Parathyroid adenoma (tissue), 2 donors: ENCODE results near the gene HRH2.

ENCODE experiments used
- H2AFZ ChIP-seq: fragments of 300-600 bp; sonication (generic); one replicate; pipeline ENCODE4 v1.7.0; 2017; ENCODE audit warnings: antibody characterized with exemption, mild to moderate bottlenecking
- H3K27ac ChIP-seq: fragments of 300-600 bp; sonication (generic); one replicate; pipeline ENCODE4 v1.7.0; 2017
- H3K27me3 ChIP-seq: fragments of 300-600 bp; sonication (generic); one replicate; pipeline ENCODE4 v1.7.0; 2017; ENCODE audit warnings: low read length; ENCODE audit not compliant: control insufficient read depth, insufficient read depth
- H3K36me3 ChIP-seq: fragments of 300-600 bp; sonication (generic); one replicate; pipeline ENCODE4 v1.7.0; 2017; ENCODE audit warnings: low read length; ENCODE audit not compliant: control insufficient read depth, insufficient read depth
- H3K4me1 ChIP-seq: fragments of 300-600 bp; sonication (generic); one replicate; pipeline ENCODE4 v1.7.0; 2017; ENCODE audit warnings: control low read depth
- H3K4me2 ChIP-seq: fragments of 300-600 bp; sonication (generic); one replicate; pipeline ENCODE4 v1.7.0; 2017; ENCODE audit warnings: low read length
- H3K4me3 ChIP-seq: fragments of 300-600 bp; sonication (generic); one replicate; pipeline ENCODE4 v1.7.0; 2017; ENCODE audit warnings: low read depth, low read length
- H3K79me2 ChIP-seq: fragments of 300-600 bp; sonication (generic); one replicate; pipeline ENCODE4 v1.7.0; 2017; ENCODE audit warnings: control low read depth
- H3K9ac ChIP-seq: fragments of 300-600 bp; sonication (generic); one replicate; pipeline ENCODE4 v1.7.0; 2017; ENCODE audit warnings: mild to moderate bottlenecking
- H3K9me3 ChIP-seq: fragments of 300-600 bp; sonication (generic); one replicate; pipeline ENCODE4 v1.7.0; 2017; ENCODE audit warnings: low read length; ENCODE audit not compliant: control insufficient read depth
- TF ChIP-seq, protein P1 (sequence below): fragments of 300-600 bp; sonication (generic); IDR thresholded peaks from one replicate; pipeline ENCODE4 v1.7.0; 2017; ENCODE audit warnings: antibody characterized with exemption, mild to moderate bottlenecking
- donor health status: primary hyperparathyroidism.

HRH2 gene

DNA sequence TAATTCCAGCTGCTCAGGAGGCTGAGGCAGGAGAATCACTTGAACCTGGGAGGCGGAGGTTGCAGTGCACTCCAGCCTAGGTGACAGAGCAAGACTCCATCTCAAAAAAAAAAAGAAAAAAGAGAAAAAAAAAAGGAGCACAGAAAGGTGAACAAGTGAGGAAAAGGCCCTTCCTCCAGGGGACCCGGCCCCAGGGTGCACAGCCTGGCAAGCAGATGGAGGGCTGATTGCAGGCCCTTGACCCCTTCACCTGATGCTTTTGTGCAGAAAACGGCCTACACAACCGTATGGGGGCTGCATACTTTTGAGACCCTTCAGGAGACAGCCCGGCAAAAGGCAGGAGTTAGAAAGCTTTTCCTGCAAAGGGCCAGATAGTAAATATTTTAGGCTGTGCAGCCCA, 33.9 kb downstream of the HRH2 start:
- no peak overlapping the region for H3K9ac ChIP-seq
- H3K9me3 ChIP-seq = no peaks in the 10 kb centered on the region
- H3K27ac ChIP-seq = no peak overlapping the region
- no peaks in the 10 kb centered on the region for H3K27me3 ChIP-seq
- H3K4me1 ChIP-seq = peaks cover 2% of the 10 kb centered on the region
- no peak overlapping the region for H3K4me2 ChIP-seq
- H2AFZ ChIP-seq = no peak overlapping the region
- no peaks in the 10 kb centered on the region for H3K36me3 ChIP-seq
- TF ChIP-seq, protein P1, sequence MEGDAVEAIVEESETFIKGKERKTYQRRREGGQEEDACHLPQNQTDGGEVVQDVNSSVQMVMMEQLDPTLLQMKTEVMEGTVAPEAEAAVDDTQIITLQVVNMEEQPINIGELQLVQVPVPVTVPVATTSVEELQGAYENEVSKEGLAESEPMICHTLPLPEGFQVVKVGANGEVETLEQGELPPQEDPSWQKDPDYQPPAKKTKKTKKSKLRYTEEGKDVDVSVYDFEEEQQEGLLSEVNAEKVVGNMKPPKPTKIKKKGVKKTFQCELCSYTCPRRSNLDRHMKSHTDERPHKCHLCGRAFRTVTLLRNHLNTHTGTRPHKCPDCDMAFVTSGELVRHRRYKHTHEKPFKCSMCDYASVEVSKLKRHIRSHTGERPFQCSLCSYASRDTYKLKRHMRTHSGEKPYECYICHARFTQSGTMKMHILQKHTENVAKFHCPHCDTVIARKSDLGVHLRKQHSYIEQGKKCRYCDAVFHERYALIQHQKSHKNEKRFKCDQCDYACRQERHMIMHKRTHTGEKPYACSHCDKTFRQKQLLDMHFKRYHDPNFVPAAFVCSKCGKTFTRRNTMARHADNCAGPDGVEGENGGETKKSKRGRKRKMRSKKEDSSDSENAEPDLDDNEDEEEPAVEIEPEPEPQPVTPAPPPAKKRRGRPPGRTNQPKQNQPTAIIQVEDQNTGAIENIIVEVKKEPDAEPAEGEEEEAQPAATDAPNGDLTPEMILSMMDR = no peak
- H3K79me2 ChIP-seq = no peaks in the 10 kb centered on the region
- H3K4me3 ChIP-seq = no peak overlapping the region

DNA sequence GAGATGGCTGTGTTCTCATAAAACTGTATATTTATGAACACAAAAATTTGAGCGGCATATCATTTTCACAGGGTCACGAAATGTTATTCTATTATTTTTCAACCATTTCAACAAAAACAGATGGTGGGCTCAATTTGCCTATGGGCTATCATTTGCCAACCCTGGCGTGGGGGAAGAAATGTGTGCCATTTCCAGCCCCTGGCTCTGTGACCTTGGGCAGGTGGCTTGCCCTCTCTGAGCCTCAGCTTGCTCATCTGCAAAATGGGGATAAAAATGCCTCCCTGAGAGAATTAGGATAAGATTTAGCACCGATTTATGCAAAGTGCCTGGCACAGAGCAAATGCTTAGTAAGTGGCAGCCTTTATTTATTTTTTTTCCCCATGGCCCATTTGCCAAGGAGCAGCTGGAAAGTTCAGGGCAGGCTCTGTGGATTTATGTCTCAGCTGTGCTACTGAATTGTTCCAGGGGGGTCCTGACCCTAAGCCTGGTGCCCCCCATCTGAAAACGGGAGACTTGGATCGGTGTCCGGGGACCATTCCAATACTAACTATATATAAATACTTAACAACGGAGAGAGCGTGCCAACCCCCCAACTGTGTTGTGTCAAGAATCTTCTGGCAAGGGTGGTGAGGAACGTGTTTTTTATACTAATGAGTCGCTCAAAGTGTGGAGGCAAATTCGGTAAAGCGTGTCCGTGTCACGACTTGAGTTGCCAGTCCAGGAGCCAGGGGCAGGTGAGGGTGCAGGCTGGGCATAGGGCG, 34.5 kb downstream of the HRH2 start:
- Histone ChIP-seq H3K9me3 (no peaks in the 10 kb centered on the region), H3K4me1 (peaks cover 2% of the 10 kb centered on the region)

DNA sequence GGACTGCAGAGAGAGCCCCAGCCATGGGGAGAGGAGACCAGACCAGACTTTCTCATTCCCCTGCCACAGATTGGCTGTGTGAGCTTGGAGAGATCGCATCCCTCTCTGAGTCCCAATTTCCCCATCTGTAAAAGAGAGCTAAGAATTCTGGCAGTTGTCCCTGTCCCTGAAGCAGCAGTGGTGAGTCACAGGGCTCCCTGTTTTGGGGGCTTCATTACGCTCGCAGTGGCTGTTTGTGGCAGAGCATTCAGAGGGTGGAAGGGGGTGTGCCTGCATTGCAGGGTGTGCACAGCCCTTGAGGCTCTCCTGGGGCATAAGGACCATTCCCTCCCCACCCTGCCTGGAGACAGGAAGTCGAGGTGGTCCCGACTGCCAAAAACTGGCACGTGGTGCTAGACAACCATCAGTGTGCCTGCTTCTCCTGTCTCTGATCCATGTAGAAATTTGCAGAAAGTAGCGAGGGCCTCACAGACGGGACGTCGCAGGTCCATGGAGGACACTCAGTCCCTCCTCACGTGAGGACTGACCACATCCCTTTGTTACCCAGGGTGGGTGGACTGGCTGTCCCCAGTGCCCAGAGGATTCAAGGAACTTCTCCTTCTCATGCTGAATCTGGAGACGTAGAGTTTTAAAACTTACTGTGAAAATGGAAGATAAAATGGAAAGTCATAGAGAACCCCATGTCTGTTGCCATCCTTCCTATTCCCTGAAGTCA, 35.3 kb downstream of the HRH2 start:
- TF ChIP-seq, protein P1 = no peak
- Histone ChIP-seq H3K9ac (no peak overlapping the region), H3K27ac (no peak overlapping the region), H2AFZ (no peak overlapping the region), H3K79me2 (no peaks in the 10 kb centered on the region), H3K27me3 (no peaks in the 10 kb centered on the region), H3K9me3 (no peaks in the 10 kb centered on the region), H3K4me2 (no peak overlapping the region), H3K36me3 (no peaks in the 10 kb centered on the region), H3K4me3 (no peak overlapping the region), H3K4me1 (peaks cover 2% of the 10 kb centered on the region)

More for the DNA sequence above, 34.5 kb downstream of the HRH2 start:
- no peaks in the 10 kb centered on the region for H3K27me3 ChIP-seq
- H2AFZ ChIP-seq = no peak overlapping the region
- no peaks in the 10 kb centered on the region for H3K36me3 ChIP-seq
- no peak overlapping the region for H3K9ac ChIP-seq
- H3K4me2 ChIP-seq = no peak overlapping the region
- no peak overlapping the region for H3K4me3 ChIP-seq
- no peaks in the 10 kb centered on the region for H3K79me2 ChIP-seq
- no peak overlapping the region for H3K27ac ChIP-seq
- TF ChIP-seq, protein P1 = no peak

DNA sequence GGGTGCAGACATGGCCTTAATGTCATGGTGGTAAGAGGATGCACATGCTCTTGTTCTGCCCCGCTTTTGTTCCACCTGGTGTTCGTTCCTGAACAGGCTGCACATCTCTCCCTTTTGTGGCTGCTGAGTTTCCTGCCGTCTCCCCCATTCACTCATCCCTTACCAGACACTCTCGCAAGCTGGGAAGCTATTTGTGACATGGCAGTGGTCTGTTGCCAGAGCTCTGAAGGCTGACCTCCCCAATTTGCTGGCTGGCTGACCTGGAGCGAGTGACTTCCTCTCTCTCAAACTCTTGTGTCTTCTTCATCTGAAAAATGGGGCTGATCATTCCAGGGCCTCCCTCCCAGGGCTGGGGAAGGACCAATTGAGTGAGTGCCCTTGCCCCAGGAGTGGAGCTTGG, 35.9 kb downstream of the HRH2 start:
- no peak overlapping the region for H3K9ac ChIP-seq
- TF ChIP-seq, protein P1 = no peak
- no peak overlapping the region for H2AFZ ChIP-seq
- H3K4me3 ChIP-seq = no peak overlapping the region
- no peaks in the 10 kb centered on the region for H3K9me3 ChIP-seq
- H3K79me2 ChIP-seq = no peaks in the 10 kb centered on the region
- H3K27ac ChIP-seq = no peak overlapping the region
- peaks cover 2% of the 10 kb centered on the region for H3K4me1 ChIP-seq
- no peak overlapping the region for H3K4me2 ChIP-seq
- no peaks in the 10 kb centered on the region for H3K36me3 ChIP-seq
- no peaks in the 10 kb centered on the region for H3K27me3 ChIP-seq
